Endothelial cell of umbilical vein (primary cell): Measurements from ENCODE around the gene ST13.

Experiments
- POLR2A ChIP-seq: IDR thresholded peaks from 2 replicates; pipeline ENCODE4 v1.6.1; 2012; ENCODE audit warnings: low read depth, mild to moderate bottlenecking, control low read depth, low read length
- POLR2AphosphoS5 ChIP-seq: IDR thresholded peaks from 2 replicates; pipeline ENCODE4 v1.6.1; 2012; ENCODE audit warnings: low read depth, mild to moderate bottlenecking, control low read depth, low read length, moderate library complexity; ENCODE audit not compliant: insufficient read depth
- TF ChIP-seq, protein P1 (sequence below), 2 donors: IDR thresholded peaks; 1 replicate in 1 of 2; 2 replicates in 1 of 2; pipeline ENCODE4 v1.5.1; 2011; ENCODE audit warnings: low read length in 2 of 2, mild to moderate bottlenecking in 2 of 2, moderate library complexity in 2 of 2, control low read depth in 1 of 2, inconsistent platforms in 1 of 2, low read depth in 1 of 2; ENCODE audit not compliant: insufficient read depth in 1 of 2; ENCODE audit errors: extremely low read depth in 1 of 2
- TF ChIP-seq, protein P2 (sequence below): IDR thresholded peaks from 2 replicates; pipeline ENCODE4 v1.6.1; 2011; ENCODE audit not compliant: insufficient read depth, insufficient read length

DNA sequence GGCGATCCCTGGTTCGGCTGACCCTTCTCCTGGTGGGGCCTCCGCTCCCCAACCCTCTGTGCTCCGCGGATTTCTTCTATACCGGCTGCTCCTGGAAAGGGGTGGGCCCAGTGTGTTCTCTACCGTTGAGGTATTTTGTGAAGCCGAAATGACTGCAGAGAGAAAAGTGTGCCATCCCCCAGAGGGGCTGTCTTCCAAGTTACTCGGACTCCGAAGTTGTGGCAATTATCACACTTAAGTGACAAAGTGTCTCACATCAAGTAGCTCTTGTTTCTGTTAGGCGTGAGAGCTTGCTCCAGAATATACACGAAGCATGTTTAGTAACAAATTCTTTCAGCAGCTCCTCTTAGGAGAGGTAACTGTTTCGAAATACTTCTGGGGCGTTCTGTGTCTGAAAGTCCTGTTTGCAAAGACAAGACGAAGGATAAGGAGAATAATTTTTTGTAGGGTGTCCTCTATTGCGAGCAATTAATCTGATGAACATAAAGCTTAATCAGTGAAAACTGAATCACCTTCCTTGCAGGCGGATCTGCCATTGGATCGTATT, 943 bp upstream of the ST13 start:
- TF ChIP-seq, protein P1, sequence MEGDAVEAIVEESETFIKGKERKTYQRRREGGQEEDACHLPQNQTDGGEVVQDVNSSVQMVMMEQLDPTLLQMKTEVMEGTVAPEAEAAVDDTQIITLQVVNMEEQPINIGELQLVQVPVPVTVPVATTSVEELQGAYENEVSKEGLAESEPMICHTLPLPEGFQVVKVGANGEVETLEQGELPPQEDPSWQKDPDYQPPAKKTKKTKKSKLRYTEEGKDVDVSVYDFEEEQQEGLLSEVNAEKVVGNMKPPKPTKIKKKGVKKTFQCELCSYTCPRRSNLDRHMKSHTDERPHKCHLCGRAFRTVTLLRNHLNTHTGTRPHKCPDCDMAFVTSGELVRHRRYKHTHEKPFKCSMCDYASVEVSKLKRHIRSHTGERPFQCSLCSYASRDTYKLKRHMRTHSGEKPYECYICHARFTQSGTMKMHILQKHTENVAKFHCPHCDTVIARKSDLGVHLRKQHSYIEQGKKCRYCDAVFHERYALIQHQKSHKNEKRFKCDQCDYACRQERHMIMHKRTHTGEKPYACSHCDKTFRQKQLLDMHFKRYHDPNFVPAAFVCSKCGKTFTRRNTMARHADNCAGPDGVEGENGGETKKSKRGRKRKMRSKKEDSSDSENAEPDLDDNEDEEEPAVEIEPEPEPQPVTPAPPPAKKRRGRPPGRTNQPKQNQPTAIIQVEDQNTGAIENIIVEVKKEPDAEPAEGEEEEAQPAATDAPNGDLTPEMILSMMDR (IDR thresholded peaks at IDR 0.05; ENCODE audit: extremely low read depth in 1 of 2, insufficient read depth in 1 of 2, low read depth in 1 of 2, low read length in 2 of 2), result no peak
- TF ChIP-seq POLR2A, result no peak
- TF ChIP-seq POLR2AphosphoS5, result no peak
- TF ChIP-seq, protein P2, sequence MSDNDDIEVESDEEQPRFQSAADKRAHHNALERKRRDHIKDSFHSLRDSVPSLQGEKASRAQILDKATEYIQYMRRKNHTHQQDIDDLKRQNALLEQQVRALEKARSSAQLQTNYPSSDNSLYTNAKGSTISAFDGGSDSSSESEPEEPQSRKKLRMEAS, result no peak
